HG02973 (cell line): ENCODE data around the gene RNF135.
"Not testable (repeated sequence)": the region's sequence is repeated elsewhere in the genome, so short reads cannot be mapped to it uniquely, and the experiment has no call there.

ENCODE experiments used
- ATAC-seq: cut with Tn5 transposase; IDR thresholded peaks from one replicate; pipeline ENCODE4 v1.9.1; 2021; ENCODE audit warnings: moderate library complexity; ENCODE audit not compliant: unreplicated experiment

Gene RNF135

DNA sequence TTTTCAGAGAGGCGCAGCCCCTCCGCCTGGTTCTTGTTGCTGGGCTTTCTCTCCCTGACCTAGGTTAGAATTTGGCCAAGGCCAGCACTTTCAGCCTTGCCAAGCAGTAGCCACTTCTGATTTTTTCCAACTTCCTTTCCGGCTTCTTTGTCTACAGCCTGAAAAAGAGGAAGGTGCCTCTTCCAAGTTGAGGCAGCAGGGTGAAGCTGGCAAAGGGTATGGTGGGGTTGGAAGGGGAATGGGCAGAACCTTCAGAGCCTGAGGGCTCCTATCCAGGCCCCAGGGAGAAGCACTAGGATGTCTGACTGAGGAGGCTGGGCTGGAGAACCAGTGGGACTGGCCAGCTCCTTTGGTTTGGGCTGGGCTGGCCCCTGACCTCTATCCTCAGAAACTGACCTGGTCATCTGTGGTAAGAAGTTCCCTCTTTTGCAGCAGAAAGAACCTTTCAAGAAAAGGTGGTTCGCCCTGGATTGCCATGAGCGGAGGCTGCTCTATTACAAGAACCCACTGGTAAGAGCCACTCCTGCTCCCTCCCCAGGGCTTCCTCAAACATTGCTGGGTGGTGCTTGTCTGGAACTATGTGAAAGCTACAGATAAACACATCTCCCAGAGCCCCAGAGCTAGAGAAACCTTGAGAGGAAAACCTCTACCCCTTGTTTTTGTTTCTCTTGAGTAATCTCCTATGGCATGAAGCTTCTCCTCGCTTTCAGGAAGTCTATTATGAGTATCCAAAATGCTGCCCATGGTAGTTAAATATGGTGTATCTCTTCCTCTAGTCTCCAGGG, 16.6 kb upstream of the RNF135 start:
- no peak for ATAC-seq

- no peak for ATAC-seq
Measured at GRCh38 chr17:30956764-30957374, 14.0 kb upstream of the RNF135 start.

- no peak for ATAC-seq
Measured at GRCh38 chr17:30957741-30958140, 13.1 kb upstream of the RNF135 start.

- no peak for ATAC-seq
Measured at GRCh38 chr17:30958187-30958586, 12.7 kb upstream of the RNF135 start.

GRCh38 chr17:30961209-30962188, 9.3 kb upstream of the RNF135 start:
- peak; percentile 61 for ATAC-seq

GRCh38 chr17:30964312-30964711, 6.5 kb upstream of the RNF135 start:
- not testable (repeated sequence) for ATAC-seq

- ATAC-seq = no peak
Measured at GRCh38 chr17:30964876-30965275, 6.0 kb upstream of the RNF135 start.

DNA sequence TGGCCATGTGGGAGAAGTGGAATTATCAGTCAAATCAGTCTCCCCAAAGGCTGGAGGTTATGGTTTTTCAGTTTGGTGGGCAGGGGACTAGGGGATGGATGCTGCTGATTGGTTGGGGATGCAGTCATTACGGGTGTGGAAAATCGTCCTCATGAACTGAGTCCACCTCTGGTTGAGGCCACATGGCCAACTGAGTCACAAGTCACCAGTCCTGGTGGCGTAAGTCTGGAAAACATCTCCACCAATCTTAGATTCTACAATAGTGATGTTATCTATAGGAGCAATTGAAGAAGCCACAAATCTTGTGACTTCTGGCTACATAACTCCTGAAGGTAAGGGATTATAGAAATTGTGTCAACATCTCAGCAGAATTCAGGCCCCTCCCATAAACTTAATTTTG, 5.2 kb upstream of the RNF135 start:
- ATAC-seq = no peak

DNA sequence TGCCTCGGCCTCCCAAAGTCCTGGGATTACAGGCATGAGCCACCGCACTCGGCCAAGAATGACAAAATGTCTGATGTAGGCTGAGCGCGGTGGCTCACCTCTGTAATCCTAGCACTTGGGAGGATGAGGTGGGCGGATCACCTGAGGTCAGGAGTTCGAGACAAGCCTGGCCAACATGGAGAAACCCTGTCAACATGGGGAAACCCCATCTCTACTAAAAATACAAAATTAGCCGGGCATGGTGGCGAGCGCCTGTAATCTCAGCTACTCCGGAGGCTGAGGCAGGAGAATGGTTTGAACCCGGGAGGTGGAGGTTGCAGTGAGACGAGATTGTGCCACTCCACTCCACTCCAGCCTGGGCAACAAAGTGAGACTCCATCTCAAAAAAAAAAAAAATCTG, 2.9 kb upstream of the RNF135 start:
- ATAC-seq = not testable (repeated sequence)

DNA sequence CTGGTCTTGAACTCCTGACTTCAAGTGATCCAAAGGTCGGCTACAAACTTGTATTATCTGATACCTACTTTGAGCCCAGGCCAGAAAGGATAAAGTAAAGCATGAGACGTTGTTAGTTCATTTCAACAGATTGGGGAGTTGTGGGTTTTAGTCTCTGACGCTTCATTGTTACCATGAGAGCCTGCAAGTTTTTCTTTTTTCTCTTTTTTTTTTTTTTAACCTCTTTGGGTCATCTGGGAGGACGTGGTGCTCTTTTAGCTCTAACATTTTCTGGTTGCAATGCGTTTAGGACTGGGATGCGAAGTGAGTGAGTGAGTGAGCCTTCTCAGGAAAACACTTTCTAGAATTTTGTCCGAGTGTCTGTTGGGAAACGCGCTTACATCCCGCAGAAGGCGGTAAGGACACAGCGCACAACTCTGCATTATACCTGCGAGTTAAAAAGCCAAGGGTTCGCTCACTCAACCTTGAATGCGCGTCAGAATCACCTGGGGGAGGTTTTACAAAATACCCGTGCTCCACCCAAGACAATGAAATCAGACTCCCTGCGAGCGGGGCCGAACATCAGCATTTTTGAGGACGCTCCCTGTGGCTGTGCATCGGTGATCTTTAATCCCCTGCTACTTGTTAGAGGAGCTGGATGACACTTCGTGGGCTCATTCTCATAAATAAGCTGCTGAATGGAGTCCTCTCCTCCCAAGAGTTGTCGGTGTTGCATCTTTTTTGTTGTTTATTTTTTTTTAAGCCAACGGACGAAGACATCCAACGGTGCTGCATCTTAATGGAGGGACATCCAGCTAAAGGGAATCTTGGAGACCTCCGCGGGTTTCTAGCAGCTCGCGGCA, 629 bp upstream of the RNF135 start:
- no peak for ATAC-seq

- ATAC-seq = no peak
Measured at GRCh38 chr17:30975042-30975820, 4.4 kb downstream of the RNF135 start.

GRCh38 chr17:30979919-30980318, 9.1 kb downstream of the RNF135 start:
- ATAC-seq = not testable (repeated sequence)

DNA sequence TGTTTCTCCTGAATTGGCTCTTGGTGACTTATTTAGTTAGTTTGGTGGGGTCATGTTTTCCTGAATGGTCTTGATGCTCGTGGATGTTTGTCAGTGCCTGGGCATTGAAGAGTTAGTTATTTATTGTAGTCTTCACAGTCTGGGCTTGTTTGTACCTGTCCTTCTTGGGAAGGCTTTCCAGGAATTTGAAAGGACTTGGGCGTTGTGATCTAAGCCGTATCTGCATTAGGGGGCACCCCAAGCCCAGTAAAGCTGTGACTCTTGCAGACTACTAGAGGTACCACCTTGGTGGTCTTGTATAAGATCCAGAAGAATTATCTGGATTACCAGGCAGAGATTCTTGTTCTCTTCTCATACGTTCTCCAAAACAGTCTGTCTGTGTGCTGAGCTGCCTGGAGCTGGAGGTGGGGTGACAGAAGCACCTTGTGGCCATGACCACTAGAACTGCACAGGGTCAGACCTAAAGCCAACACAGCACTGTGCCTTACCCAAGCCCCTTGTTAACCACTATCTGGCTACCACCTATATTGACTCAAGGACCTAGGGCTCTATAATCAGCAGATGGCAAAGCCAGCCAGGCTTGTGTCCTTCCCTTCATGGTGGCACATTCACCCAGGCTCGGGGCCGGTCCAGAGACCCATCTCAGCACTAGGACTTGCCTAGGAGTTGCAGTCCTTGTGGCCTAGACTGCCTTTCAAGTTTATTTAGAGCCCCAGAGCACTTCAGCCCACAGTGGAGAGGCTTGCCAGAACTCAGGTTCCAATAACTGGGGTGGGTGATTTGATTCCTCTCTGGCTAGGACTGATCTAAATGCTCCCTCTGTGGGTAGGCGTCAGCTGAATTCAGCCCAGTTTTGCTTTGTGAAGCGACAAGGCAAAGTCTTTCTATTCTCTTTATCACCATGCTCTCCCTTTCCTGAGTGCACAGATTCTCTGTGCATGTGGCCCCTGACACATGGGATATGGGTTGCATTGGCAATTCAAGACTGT, 11.0 kb downstream of the RNF135 start:
- no peak for ATAC-seq

GRCh38 chr17:30982855-30983254, 12.0 kb downstream of the RNF135 start:
- no peak for ATAC-seq

DNA sequence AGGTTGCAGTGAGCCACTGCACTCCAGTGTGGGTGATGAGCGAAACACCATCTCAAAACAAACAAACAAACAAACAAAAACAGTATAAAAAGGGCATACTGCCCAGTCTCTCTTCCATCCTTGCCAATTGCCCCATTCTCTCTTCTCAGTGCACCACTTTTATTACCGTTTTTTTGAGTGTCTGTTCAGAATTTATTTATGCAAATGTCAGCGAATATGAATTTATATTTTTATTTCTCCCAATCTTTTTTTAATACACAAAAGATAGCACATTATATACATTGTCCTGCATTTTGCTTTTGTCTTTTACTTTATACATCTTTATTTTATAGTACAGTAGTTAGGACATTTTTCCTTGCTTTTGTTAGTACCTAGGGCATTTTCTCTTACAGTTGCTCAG, 19.6 kb downstream of the RNF135 start:
- no peak for ATAC-seq

- no peak for ATAC-seq
Measured at GRCh38 chr17:30992551-30992950, 21.7 kb downstream of the RNF135 start.

GRCh38 chr17:30995347-30995746, 24.5 kb downstream of the RNF135 start:
- no peak for ATAC-seq

GRCh38 chr17:30996486-30996885, 25.6 kb downstream of the RNF135 start:
- no peak for ATAC-seq

DNA sequence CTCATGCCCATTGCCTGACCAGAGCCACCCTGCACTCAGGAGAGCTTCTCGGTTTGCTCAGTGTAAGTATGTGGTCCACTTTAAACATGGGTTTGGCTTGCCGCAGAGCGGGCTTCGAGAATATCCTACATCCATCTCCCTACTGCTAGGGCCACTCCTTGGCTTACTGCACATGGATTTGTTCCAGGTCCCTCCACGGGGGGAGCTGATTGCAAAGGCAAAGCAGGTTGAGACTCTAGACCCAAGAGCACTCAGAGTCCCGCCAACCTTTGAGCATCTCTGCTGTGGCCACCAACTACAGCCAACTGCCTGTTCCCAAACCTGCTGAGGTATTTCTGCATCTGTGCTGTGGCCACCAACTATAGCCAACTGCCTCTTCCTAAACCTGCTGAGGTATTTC, 26.4 kb downstream of the RNF135 start:
- ATAC-seq = no peak
